Measurements from ENCODE around the gene ESRRG.
"Not testable (repeated sequence)": the region's sequence is repeated elsewhere in the genome, so short reads cannot be mapped to it uniquely, and the experiment has no call there.

The ESRRG gene

DNA sequence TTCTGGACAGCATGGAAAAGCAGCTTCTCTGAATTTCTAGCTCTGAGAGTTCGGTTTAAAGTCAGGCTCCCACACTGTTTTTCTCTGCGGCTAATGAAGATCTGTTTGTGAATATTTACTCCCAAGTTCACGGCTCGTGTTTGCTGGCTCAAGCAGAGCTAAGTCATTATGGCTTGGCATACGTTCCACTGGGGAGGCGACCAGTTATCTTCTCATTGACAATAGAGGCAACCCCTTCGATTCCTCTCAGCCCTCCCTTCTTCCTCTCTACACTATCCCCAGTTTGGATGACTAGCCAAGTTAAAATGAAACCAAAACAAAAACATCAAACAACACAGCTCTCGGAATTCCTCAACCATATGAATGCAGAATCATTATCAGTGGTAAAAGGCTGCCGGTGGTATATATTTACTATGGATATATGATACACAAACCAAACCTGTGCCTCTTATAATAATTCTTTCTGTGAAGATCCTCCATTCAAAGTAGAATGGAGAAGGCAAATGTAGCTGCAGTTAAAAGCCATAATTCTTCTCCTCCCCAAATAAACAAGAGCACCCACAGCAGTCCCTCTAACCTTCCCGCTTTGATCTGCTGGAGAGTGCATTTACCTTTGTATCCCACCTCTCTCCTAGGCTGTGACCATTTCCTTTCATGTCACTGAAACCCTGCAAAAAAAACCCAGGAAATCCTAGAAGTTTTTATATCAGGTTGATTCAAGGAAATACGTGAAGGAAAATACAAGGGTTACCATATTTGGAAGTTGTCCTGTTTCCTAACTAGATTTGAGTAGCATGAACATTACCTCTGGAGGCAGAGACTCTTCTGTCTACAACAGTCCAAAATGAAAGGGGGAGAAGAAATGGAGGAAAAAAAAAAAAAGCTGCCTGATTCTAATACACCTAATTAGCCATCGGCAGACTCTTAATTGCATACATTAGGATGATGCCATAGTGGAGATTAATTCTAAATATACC, 191.7 kb downstream of the ESRRG start:
- Histone ChIP-seq H3K27me3 (ENCODE audit: control insufficient read depth in 5 of 5, insufficient read depth in 4 of 5, low read length in 5 of 5) (no peaks in the 10 kb centered on the region), H3K9me3 (ENCODE audit: control insufficient read depth in 5 of 5, low read length in 5 of 5) (no peaks in the 10 kb centered on the region), H3K27ac (ENCODE audit: low read depth, low read length) (peak overlapping the region; percentile 13), H3K9ac (ENCODE audit: low read length in 5 of 5) (peak overlapping the region; percentile 16 to 73 (median 59)), H3K4me1 (ENCODE audit: control insufficient read depth in 5 of 5, insufficient read depth in 5 of 5, low read length in 5 of 5) (peaks cover 2 to 11% (median 4%) of the 10 kb centered on the region in 5 donors), H3K4me3 (ENCODE audit: low read depth in 1 of 5, low read length in 5 of 5) (peak overlapping the region; percentile 59 to 80 (median 69)), H3K36me3 (ENCODE audit: control insufficient read depth in 5 of 5, insufficient read depth in 5 of 5, low read length in 5 of 5) (no peaks in the 10 kb centered on the region)

DNA sequence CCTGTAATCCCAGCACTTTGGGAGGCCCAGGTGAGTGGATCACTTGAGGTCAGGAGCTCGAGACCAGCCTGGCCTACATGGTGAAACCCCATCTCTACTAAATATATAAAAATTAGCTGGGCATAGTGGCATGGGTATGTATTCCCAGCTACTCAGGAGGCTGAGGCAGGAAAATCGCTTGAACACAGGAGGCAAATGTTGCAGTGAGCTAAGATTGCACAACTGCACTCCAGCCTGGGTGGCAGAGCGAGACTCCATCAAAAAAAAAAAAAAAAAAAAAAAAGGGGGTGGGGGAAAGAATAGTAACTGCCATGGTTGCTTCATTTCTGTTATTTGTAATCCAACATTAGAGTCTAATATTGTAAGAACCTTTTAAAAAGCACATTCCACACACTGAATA, 193.4 kb downstream of the ESRRG start:
- not testable (repeated sequence) for H3K27me3 ChIP-seq (ENCODE audit: control insufficient read depth in 5 of 5, insufficient read depth in 4 of 5, low read length in 5 of 5); H3K36me3 ChIP-seq (ENCODE audit: control insufficient read depth in 5 of 5, insufficient read depth in 5 of 5, low read length in 5 of 5); H3K4me3 ChIP-seq (ENCODE audit: low read depth in 1 of 5, low read length in 5 of 5); H3K27ac ChIP-seq (ENCODE audit: low read depth, low read length); H3K9ac ChIP-seq (ENCODE audit: low read length in 5 of 5); H3K9me3 ChIP-seq (ENCODE audit: control insufficient read depth in 5 of 5, low read length in 5 of 5)
- H3K4me1 ChIP-seq (ENCODE audit: control insufficient read depth in 5 of 5, insufficient read depth in 5 of 5, low read length in 5 of 5), result peaks cover 2 to 11% (median 4%) of the 10 kb centered on the region in 5 donors

- H3K36me3 ChIP-seq (ENCODE audit: control insufficient read depth in 5 of 5, insufficient read depth in 5 of 5, low read length in 5 of 5), result no peaks in the 10 kb centered on the region
- H3K27me3 ChIP-seq (ENCODE audit: control insufficient read depth in 5 of 5, insufficient read depth in 4 of 5, low read length in 5 of 5), result no peaks in the 10 kb centered on the region
- H3K4me3 ChIP-seq (ENCODE audit: low read depth in 1 of 5, low read length in 5 of 5), result no peak overlapping the region
- no peak overlapping the region for H3K9ac ChIP-seq (ENCODE audit: low read length in 5 of 5)
- peaks cover 2 to 11% (median 4%) of the 10 kb centered on the region in 5 donors for H3K4me1 ChIP-seq (ENCODE audit: control insufficient read depth in 5 of 5, insufficient read depth in 5 of 5, low read length in 5 of 5)
- no peaks in the 10 kb centered on the region for H3K9me3 ChIP-seq (ENCODE audit: control insufficient read depth in 5 of 5, low read length in 5 of 5)
- H3K27ac ChIP-seq (ENCODE audit: low read depth, low read length), result no peak overlapping the region
These were observed 194.4 kb downstream of the ESRRG start for GRCh38 chr1:216528816-216529215.

DNA sequence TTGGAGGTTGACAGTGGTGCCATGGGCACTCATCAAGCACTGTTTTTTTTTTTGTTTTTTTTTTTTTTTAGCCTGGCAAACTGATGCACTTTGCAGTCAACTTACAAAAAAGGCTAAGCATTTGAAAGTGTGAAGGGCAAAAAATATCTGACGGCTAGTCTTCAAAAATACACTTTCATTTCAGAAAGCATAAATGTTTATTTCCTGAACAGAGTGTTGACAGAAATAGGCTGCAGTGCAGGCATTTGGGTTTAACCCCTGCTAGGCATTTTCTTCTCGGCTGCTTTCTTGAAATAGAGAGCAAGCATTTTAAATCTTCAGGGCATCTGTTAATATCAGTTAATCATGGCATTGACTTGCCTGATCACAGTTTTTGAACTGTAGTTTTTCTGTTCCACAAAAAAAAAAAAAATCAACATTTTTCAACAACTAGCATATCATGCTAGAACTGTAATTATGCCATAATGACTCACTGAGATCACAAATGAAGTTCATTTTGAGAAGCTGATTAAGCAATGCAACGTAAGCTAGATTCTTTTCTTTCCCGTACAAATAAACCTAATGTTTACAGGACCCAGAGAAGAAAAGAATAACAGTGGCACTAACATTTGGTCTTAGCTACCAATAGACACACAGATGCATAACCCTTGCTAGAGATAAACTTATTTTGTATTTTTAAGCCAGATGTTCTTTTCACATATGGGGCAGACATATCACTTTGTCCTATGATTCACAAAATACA, 199.6 kb downstream of the ESRRG start:
- no peaks in the 10 kb centered on the region for H3K36me3 ChIP-seq (ENCODE audit: control insufficient read depth in 5 of 5, insufficient read depth in 5 of 5, low read length in 5 of 5)
- H3K9ac ChIP-seq (ENCODE audit: low read length in 5 of 5), result no peak overlapping the region
- H3K9me3 ChIP-seq (ENCODE audit: control insufficient read depth in 5 of 5, low read length in 5 of 5), result no peaks in the 10 kb centered on the region
- H3K4me1 ChIP-seq (ENCODE audit: control insufficient read depth in 5 of 5, insufficient read depth in 5 of 5, low read length in 5 of 5), result no peaks in the 10 kb centered on the region
- H3K27me3 ChIP-seq (ENCODE audit: control insufficient read depth in 5 of 5, insufficient read depth in 4 of 5, low read length in 5 of 5), result no peaks in the 10 kb centered on the region
- H3K4me3 ChIP-seq (ENCODE audit: low read depth in 1 of 5, low read length in 5 of 5), result no peak overlapping the region
- H3K27ac ChIP-seq (ENCODE audit: low read depth, low read length), result no peak overlapping the region

DNA sequence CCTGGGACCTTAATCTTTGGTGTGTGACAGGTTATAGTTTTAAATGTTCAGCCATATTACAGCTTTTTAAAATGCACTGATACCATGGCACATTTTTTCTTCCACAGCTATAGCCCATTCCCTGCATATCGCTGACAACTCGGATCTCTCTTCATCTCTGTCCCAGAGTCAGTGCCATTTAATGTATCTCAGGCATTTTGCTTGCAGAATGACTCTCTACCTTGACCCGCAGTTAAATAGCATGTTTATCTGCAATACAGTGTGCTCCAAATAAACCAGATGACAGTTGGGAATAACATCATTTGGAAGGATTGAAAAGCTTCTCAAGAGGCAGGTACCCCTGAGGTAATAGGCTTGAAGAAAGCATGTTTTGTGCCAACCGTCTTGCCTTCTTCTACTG, 200.2 kb downstream of the ESRRG start:
- Histone ChIP-seq H3K36me3 (ENCODE audit: control insufficient read depth in 5 of 5, insufficient read depth in 5 of 5, low read length in 5 of 5) (no peaks in the 10 kb centered on the region), H3K4me3 (ENCODE audit: low read depth in 1 of 5, low read length in 5 of 5) (no peak overlapping the region)

GRCh38 chr1:216521477-216521876, 201.8 kb downstream of the ESRRG start:
- no peaks in the 10 kb centered on the region for H3K27me3 ChIP-seq (ENCODE audit: control insufficient read depth in 5 of 5, insufficient read depth in 4 of 5, low read length in 5 of 5)
- no peaks in the 10 kb centered on the region for H3K4me1 ChIP-seq (ENCODE audit: control insufficient read depth in 5 of 5, insufficient read depth in 5 of 5, low read length in 5 of 5)
- no peak overlapping the region for H3K27ac ChIP-seq (ENCODE audit: low read depth, low read length)
- H3K36me3 ChIP-seq (ENCODE audit: control insufficient read depth in 5 of 5, insufficient read depth in 5 of 5, low read length in 5 of 5), result no peaks in the 10 kb centered on the region
- no peak overlapping the region for H3K9ac ChIP-seq (ENCODE audit: low read length in 5 of 5)
- no peaks in the 10 kb centered on the region for H3K9me3 ChIP-seq (ENCODE audit: control insufficient read depth in 5 of 5, low read length in 5 of 5)
- H3K4me3 ChIP-seq (ENCODE audit: low read depth in 1 of 5, low read length in 5 of 5), result no peak overlapping the region

More for the DNA sequence above, 200.2 kb downstream of the ESRRG start:
- H3K4me1 ChIP-seq (ENCODE audit: control insufficient read depth in 5 of 5, insufficient read depth in 5 of 5, low read length in 5 of 5), result no peaks in the 10 kb centered on the region
- no peaks in the 10 kb centered on the region for H3K27me3 ChIP-seq (ENCODE audit: control insufficient read depth in 5 of 5, insufficient read depth in 4 of 5, low read length in 5 of 5)
- H3K9me3 ChIP-seq (ENCODE audit: control insufficient read depth in 5 of 5, low read length in 5 of 5), result no peaks in the 10 kb centered on the region
- H3K9ac ChIP-seq (ENCODE audit: low read length in 5 of 5), result no peak overlapping the region
- H3K27ac ChIP-seq (ENCODE audit: low read depth, low read length), result no peak overlapping the region

DNA sequence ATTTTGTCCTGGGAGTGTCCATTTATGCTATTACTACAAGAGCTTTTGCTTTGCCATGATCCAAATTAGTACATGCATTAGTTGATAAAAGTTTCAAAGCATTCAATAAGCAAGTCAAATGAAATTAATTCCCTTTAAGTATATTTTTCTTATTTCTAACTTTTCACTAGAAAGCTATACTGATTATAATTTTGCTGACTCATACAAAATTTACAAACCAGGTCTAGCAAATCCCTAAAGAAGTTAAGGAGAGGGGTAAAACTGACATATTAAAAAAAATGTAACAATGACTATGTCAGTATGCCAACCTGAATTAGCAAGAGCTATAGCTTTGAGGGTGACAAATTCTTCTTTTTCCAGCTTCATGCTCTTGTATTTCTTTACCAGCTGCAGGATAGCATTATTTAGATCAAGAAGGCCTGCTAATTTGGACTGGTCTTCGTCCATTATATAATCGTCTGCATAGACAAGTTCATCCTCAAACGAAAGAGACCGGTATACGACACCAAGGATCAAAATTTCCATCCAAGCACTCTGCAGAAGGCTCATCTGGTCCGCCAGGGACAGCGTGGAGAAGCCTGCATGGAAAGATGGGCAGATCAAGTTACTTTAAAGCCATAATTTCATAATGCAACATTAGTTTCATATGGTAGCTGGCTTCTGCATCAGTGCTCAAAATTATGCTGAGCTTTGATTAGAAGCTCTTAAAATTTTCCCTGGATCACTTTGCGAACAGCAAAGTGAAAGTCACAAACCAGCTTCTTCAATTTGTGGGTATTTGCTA, 204.2 kb downstream of the ESRRG start:
- no peaks in the 10 kb centered on the region for H3K4me1 ChIP-seq (ENCODE audit: control insufficient read depth in 5 of 5, insufficient read depth in 5 of 5, low read length in 5 of 5)
- H3K27ac ChIP-seq (ENCODE audit: low read depth, low read length), result no peak overlapping the region
- no peaks in the 10 kb centered on the region for H3K36me3 ChIP-seq (ENCODE audit: control insufficient read depth in 5 of 5, insufficient read depth in 5 of 5, low read length in 5 of 5)
- no peak overlapping the region for H3K9ac ChIP-seq (ENCODE audit: low read length in 5 of 5)
- H3K4me3 ChIP-seq (ENCODE audit: low read depth in 1 of 5, low read length in 5 of 5), result no peak overlapping the region
- no peaks in the 10 kb centered on the region for H3K9me3 ChIP-seq (ENCODE audit: control insufficient read depth in 5 of 5, low read length in 5 of 5)
- H3K27me3 ChIP-seq (ENCODE audit: control insufficient read depth in 5 of 5, insufficient read depth in 4 of 5, low read length in 5 of 5), result no peaks in the 10 kb centered on the region

DNA sequence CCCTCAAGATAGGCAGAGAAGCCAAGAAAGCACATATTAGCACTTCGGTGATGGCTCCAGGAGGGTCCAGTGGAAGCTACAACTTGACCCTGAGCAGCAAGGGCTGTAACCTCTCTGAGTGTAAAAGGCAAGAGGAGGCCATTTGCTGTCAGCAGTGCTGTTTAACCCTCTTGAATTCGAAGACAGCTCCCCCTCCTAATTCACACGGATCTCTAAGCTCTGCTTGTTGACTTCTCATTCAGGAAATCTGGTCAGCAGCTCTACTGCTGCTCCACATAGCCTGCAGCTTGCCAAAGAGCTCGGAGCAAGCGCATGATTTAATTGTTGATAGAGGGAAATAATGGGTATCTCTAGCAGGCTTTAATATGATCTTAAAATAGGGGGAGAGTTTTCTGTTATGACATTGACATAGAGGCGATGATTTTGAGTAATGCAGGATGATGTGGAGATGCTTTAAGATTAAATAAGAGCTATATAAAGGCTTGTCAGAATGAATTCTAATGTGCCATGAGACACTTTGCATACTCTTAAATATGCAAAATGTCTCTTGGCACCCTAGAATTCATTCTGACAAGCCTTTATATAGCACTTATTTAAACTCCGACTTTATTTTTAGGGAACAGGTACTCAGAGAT, 220.6 kb downstream of the ESRRG start:
- no peak overlapping the region for H3K27ac ChIP-seq (ENCODE audit: low read depth, low read length)
- no peak overlapping the region for H3K4me3 ChIP-seq (ENCODE audit: low read depth in 1 of 5, low read length in 5 of 5)
- no peaks in the 10 kb centered on the region for H3K9me3 ChIP-seq (ENCODE audit: control insufficient read depth in 5 of 5, low read length in 5 of 5)
- H3K36me3 ChIP-seq (ENCODE audit: control insufficient read depth in 5 of 5, insufficient read depth in 5 of 5, low read length in 5 of 5), result no peaks in the 10 kb centered on the region
- no peak overlapping the region for H3K9ac ChIP-seq (ENCODE audit: low read length in 5 of 5)
- H3K27me3 ChIP-seq (ENCODE audit: control insufficient read depth in 5 of 5, insufficient read depth in 4 of 5, low read length in 5 of 5), result no peaks in the 10 kb centered on the region
- H3K4me1 ChIP-seq (ENCODE audit: control insufficient read depth in 5 of 5, insufficient read depth in 5 of 5, low read length in 5 of 5), result no peaks in the 10 kb centered on the region

GRCh38 chr1:216500273-216500967, 222.8 kb downstream of the ESRRG start:
- Histone ChIP-seq H3K4me3 (ENCODE audit: low read depth in 1 of 5, low read length in 5 of 5) (no peak overlapping the region), H3K36me3 (ENCODE audit: control insufficient read depth in 5 of 5, insufficient read depth in 5 of 5, low read length in 5 of 5) (no peaks in the 10 kb centered on the region), H3K9ac (ENCODE audit: low read length in 5 of 5) (no peak overlapping the region), H3K4me1 (ENCODE audit: control insufficient read depth in 5 of 5, insufficient read depth in 5 of 5, low read length in 5 of 5) (no peaks in the 10 kb centered on the region), H3K27ac (ENCODE audit: low read depth, low read length) (no peak overlapping the region), H3K9me3 (ENCODE audit: control insufficient read depth in 5 of 5, low read length in 5 of 5) (no peaks in the 10 kb centered on the region), H3K27me3 (ENCODE audit: control insufficient read depth in 5 of 5, insufficient read depth in 4 of 5, low read length in 5 of 5) (no peaks in the 10 kb centered on the region)
